HG03342 (cell line): Measurements from ENCODE around the gene CEACAM19.
"Not testable (repeated sequence)": the region's sequence is repeated elsewhere in the genome, so short reads cannot be mapped to it uniquely, and the experiment has no call there.

Experiments
- ATAC-seq: cut with Tn5 transposase; IDR thresholded peaks from one replicate; pipeline ENCODE4 v1.9.1; 2021; ENCODE audit warnings: mild to moderate bottlenecking, moderate library complexity; ENCODE audit not compliant: unreplicated experiment

Gene CEACAM19

GRCh38 chr19:44671400-44671799 lies at the start of gene CEACAM19:
TSS of gene CEACAM19 (plus strand) at chr19:44671482. CDS start at chr19:44671932, 450 bp downstream.
- ATAC-seq: no peak

GRCh38 chr19:44623080-44623479 lies 48.2 kb upstream of the CEACAM19 start:
- no peak for ATAC-seq

GRCh38 chr19:44623626-44624025 lies 47.7 kb upstream of the CEACAM19 start:
- ATAC-seq: no peak

GRCh38 chr19:44624840-44625354 lies 46.4 kb upstream of the CEACAM19 start:
- ATAC-seq: no peak

GRCh38 chr19:44625637-44626036 lies 45.6 kb upstream of the CEACAM19 start:
- ATAC-seq: not testable (repeated sequence)

GRCh38 chr19:44626048-44626624 lies 45.1 kb upstream of the CEACAM19 start:
- no peak for ATAC-seq

- ATAC-seq: no peak
These were observed 43.7 kb upstream of the CEACAM19 start for GRCh38 chr19:44627631-44628030.

- ATAC-seq: no peak
These were observed 42.5 kb upstream of the CEACAM19 start for GRCh38 chr19:44628793-44629192.

- not testable (repeated sequence) for ATAC-seq
These were observed 39.7 kb upstream of the CEACAM19 start for GRCh38 chr19:44631611-44632010.

GRCh38 chr19:44634058-44634457 lies 37.2 kb upstream of the CEACAM19 start:
- ATAC-seq: not testable (repeated sequence)

- no peak for ATAC-seq
These were observed 36.5 kb upstream of the CEACAM19 start for GRCh38 chr19:44634785-44635184.

- no peak for ATAC-seq
These were observed 35.5 kb upstream of the CEACAM19 start for GRCh38 chr19:44635581-44636438.

GRCh38 chr19:44636439-44637389 lies 34.6 kb upstream of the CEACAM19 start:
- no peak for ATAC-seq

GRCh38 chr19:44637390-44637764 lies 33.9 kb upstream of the CEACAM19 start:
- no peak for ATAC-seq

- no peak for ATAC-seq
These were observed 30.8 kb upstream of the CEACAM19 start for GRCh38 chr19:44640518-44640917.

GRCh38 chr19:44641501-44642265 lies 29.6 kb upstream of the CEACAM19 start:
- no peak for ATAC-seq

- no peak for ATAC-seq
These were observed 28.9 kb upstream of the CEACAM19 start for GRCh38 chr19:44642377-44642776.

GRCh38 chr19:44643605-44644401 lies 27.5 kb upstream of the CEACAM19 start, which contains the start of gene PVR:
TSS of gene PVR (plus strand) at chr19:44643910. CDS start at chr19:44644097, 187 bp downstream.
- ATAC-seq: no peak

GRCh38 chr19:44644402-44645016 lies 26.8 kb upstream of the CEACAM19 start:
- no peak for ATAC-seq
